C4-2B (cell line): ENCODE data around the gene HSP90B1.
A peak's percentile ranks its signal among the peaks of the same experiment; 100 is the strongest.

Source experiments
- H3K27ac ChIP-seq: fragments of 450-650 bp; 2 replicates; pipeline ENCODE4 v1.5.1; 2017
- CTCF ChIP-seq: fragments of 450-650 bp; conservative IDR thresholded peaks from 2 replicates; pipeline ENCODE4 v1.5.1; 2017; ENCODE audit warnings: mild to moderate bottlenecking
- ZFX ChIP-seq: fragments of 450-650 bp; IDR thresholded peaks from 2 replicates; pipeline ENCODE4 v1.6.1; 2017

Gene HSP90B1

GRCh38 chr12:103952497-103952896 lies 22.3 kb downstream of the HSP90B1 start:
- no peak for TF ChIP-seq ZFX
- no peak overlapping the region for H3K27ac ChIP-seq

GRCh38 chr12:103955811-103956508 lies 25.8 kb downstream of the HSP90B1 start:
- TF ChIP-seq ZFX (no peak), CTCF (no peak)
- peak overlapping the region; percentile 95 for H3K27ac ChIP-seq

GRCh38 chr12:103956509-103957027 lies 26.4 kb downstream of the HSP90B1 start:
- no peak for TF ChIP-seq CTCF
- peak; percentile 85 for TF ChIP-seq ZFX
- peak overlapping the region; percentile 95 for H3K27ac ChIP-seq

DNA sequence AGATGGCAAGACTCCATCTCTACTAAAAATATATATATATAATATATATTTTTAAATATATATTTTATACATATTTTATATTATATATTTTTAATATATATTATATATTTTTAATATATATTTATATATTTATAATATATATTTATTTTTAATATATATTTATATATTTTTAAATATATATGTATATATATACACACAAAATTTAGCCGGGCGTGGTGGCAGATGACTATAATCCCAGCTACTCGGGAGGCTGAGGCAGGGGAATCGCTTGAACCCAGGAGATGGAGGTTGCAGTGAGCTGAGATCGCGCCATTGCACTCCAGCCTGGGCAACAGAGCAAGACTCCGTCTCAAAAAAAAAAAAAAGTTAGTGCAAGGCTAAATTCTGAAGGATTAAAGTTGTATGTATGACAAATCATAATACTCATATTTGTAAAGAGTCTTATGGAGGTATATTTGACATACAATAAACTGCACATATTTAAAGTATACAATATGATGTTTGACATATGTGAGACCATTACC lies 27.7 kb downstream of the HSP90B1 start:
- TF ChIP-seq CTCF (no peak), ZFX (no peak)
- peak overlapping the region; percentile 95 for H3K27ac ChIP-seq

DNA sequence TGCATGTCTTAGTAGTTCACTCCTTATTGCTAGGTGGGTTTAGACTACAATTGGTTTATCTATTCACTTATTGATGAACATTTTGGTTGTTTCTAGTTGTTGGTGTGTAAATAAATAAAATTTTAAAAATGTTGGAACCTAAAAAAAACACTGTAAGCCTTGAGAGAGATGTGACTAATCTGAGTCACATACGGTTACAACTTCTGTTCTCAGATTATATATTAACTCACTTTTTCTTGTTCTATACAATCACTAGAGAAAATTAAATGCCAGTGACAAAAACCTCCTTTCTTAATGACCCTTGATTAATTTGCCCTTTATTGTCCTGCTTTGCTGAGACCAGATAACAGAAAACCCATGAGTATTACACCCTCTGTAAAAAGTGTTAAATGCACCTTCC lies 28.4 kb downstream of the HSP90B1 start:
- no peak for TF ChIP-seq ZFX
- no peak overlapping the region for H3K27ac ChIP-seq

GRCh38 chr12:103960616-103961227 lies 30.5 kb downstream of the HSP90B1 start:
- no peak overlapping the region for H3K27ac ChIP-seq
- TF ChIP-seq CTCF (no peak), ZFX (no peak)

- TF ChIP-seq CTCF (no peak), ZFX (no peak)
- H3K27ac ChIP-seq: no peak overlapping the region
Observed at GRCh38 chr12:103962493-103962892, 32.3 kb downstream of the HSP90B1 start.

- H3K27ac ChIP-seq: no peak overlapping the region
- TF ChIP-seq ZFX (no peak), CTCF (no peak)
Observed at GRCh38 chr12:103964805-103965204, 34.6 kb downstream of the HSP90B1 start.
